Measurements from ENCODE around the gene PAX7. TPM values are rescaled to one million over a fixed set of nuclear protein-coding genes. Genes with fewer than 3 reads are reported as not detected.

Gene PAX7
- total RNA-seq, 2 experiments from 2014 or later: not detected

DNA sequence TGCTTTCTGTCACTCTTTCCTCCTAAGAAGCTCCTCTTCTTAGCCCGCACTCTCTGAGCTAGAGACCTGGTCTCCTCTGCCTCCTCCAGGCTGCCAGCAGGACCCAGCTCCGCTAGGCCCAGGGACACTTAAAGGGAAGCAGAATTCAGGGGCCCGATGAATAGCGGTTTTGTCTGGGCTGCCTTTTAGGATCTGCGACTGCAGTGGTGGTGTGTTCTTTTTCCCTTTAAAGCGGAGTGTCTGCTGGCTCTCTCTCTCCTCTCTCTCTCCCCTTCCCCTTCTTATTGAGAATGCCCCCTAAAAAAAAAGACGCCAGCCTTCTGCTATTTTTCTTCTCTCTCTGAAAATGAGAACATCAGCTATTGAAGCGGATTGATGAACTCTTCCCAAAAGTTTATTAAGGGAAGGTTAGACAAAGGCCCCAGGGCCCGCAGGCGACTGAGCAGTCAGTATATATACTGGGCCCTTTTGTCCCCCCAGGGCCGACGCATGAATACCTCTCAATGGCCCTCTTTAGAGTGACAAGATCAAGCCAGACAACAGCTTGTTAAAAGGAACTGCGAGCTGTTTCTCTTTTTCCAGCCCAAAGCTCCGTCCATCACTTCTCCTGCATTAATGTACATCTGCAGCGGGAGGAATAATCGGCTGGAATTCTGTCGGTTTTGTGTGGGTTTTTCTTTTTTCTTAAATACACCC, 27.0 kb downstream of the PAX7 start:
- Mint-ChIP-seq H3K9me3 (no peaks in the 10 kb centered on the region), H3K4me1 (peaks cover 32% of the 10 kb centered on the region), H3K27ac (no peak overlapping the region), H3K27me3 (peaks cover 12% of the 10 kb centered on the region), H3K36me3 (no peaks in the 10 kb centered on the region), H3K4me3 (no peak overlapping the region)
- DNase-seq: no peak

GRCh38 chr1:18658831-18659230, 28.2 kb downstream of the PAX7 start:
- Mint-ChIP-seq H3K4me1 (peaks cover 23% of the 10 kb centered on the region), H3K36me3 (no peaks in the 10 kb centered on the region), H3K9me3 (no peaks in the 10 kb centered on the region), H3K4me3 (no peak overlapping the region), H3K27me3 (peaks cover 6% of the 10 kb centered on the region), H3K27ac (no peak overlapping the region)
- DNase-seq: no peak

GRCh38 chr1:18661404-18662285, 31.0 kb downstream of the PAX7 start:
- Mint-ChIP-seq H3K27me3 (no peaks in the 10 kb centered on the region), H3K4me3 (no peak overlapping the region), H3K9me3 (no peaks in the 10 kb centered on the region), H3K36me3 (no peaks in the 10 kb centered on the region), H3K27ac (no peak overlapping the region), H3K4me1 (peaks cover 16% of the 10 kb centered on the region)
- DNase-seq: no peak

- Mint-ChIP-seq H3K36me3 (no peaks in the 10 kb centered on the region), H3K27me3 (no peaks in the 10 kb centered on the region), H3K27ac (no peak overlapping the region), H3K9me3 (no peaks in the 10 kb centered on the region), H3K4me1 (peaks cover 18% of the 10 kb centered on the region), H3K4me3 (no peak overlapping the region)
- no peak for DNase-seq
These were observed 31.6 kb downstream of the PAX7 start for GRCh38 chr1:18662286-18662639.

GRCh38 chr1:18666317-18666920, 35.8 kb downstream of the PAX7 start:
- Mint-ChIP-seq H3K4me3 (no peak overlapping the region), H3K9me3 (no peaks in the 10 kb centered on the region), H3K4me1 (peaks cover 11% of the 10 kb centered on the region), H3K36me3 (no peaks in the 10 kb centered on the region), H3K27ac (no peak overlapping the region), H3K27me3 (no peaks in the 10 kb centered on the region)
- no peak for DNase-seq

DNA sequence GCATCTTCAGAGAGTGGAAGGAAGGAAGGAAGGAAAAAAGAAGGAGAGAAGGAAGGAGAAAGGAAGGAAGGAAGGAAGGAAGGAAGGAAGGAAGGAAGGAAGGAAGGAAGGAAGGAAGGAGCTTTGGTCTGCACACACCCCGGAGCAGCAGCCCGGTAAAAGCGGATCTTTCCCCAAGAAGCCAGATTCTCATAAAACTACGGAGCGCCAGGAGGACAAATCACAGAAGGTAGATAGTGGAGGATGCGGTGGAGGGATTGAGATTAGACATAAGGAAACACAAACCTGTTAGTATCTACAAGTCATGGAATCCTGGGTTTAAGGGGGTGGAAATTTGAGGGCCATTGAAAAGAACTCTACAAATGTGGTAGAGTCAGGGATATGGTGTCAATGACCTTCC, 36.7 kb downstream of the PAX7 start:
- Mint-ChIP-seq H3K36me3 (no peaks in the 10 kb centered on the region), H3K27me3 (no peaks in the 10 kb centered on the region), H3K4me1 (peaks cover 7% of the 10 kb centered on the region), H3K4me3 (no peak overlapping the region), H3K27ac (no peak overlapping the region), H3K9me3 (no peaks in the 10 kb centered on the region)
- DNase-seq: no peak

DNA sequence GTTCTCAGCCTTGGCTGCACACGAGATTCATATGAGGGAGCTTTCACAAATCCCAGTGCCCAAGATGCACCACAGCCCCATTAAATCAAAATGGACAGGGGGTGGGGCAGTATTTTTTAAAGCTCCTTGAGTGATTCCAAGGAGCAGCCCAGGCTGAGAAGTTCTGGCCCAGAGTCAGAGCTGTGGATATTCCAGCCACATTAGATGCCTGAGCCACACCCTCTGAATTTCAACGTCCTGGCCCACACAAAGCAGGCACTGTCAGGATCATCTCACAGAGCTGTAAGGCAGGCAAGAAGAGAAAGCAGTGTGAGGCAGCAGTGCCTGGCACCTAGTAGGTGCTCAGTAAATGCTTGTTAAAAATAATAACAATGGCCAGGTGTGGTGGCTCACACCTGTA, 37.4 kb downstream of the PAX7 start:
- DNase-seq: no peak
- Mint-ChIP-seq H3K4me3 (no peak overlapping the region), H3K4me1 (peaks cover 7% of the 10 kb centered on the region)

GRCh38 chr1:18668750-18669404, 38.2 kb downstream of the PAX7 start:
- no peaks in the 10 kb centered on the region for H3K36me3 Mint-ChIP-seq
- H3K27ac Mint-ChIP-seq: no peak overlapping the region
- DNase-seq: no peak
- H3K4me1 Mint-ChIP-seq: peaks cover 7% of the 10 kb centered on the region
- H3K27me3 Mint-ChIP-seq: no peaks in the 10 kb centered on the region
- no peaks in the 10 kb centered on the region for H3K9me3 Mint-ChIP-seq
- no peak overlapping the region for H3K4me3 Mint-ChIP-seq

More for the DNA sequence above, 37.4 kb downstream of the PAX7 start:
- H3K27me3 Mint-ChIP-seq: no peaks in the 10 kb centered on the region
- no peaks in the 10 kb centered on the region for H3K36me3 Mint-ChIP-seq
- no peaks in the 10 kb centered on the region for H3K9me3 Mint-ChIP-seq
- no peak overlapping the region for H3K27ac Mint-ChIP-seq

DNA sequence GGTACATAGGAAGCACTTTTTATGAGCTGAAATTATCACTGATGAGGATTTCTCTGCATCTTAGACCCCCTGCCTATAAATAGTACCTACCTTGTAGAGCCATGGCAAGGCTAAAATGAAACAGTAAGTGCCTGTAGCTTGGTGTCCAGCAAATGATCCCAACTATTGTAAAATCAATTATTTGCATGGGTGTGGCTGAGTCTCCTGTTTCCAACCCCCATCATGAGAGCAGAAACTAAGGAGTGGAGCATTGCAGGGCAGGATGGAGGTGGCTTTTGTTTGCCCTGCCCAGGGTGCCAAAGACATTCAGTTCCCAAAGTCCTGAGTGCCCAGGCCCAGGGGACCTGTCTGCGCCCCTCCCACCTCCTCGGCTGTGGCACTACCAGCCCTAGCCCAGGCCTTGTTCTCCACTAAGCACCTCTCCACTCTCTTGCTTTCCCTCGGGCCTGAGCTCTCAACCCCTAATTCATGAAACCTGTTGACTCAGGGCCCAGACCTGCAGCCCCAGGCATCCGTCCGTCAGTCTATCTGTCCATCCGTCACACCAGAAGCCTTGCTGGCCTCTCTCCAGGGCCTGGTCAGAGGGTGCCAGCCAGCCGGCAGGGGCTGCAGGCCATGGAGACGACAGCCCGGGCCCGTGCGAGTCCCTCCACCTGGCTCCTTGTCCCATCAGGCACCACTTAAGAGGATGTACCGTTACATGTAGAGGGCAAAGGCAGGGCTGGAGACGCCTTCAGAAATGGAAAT, 39.6 kb downstream of the PAX7 start:
- no peaks in the 10 kb centered on the region for H3K9me3 Mint-ChIP-seq
- no peak overlapping the region for H3K27ac Mint-ChIP-seq
- peaks cover 7% of the 10 kb centered on the region for H3K27me3 Mint-ChIP-seq
- H3K4me1 Mint-ChIP-seq: peaks cover 7% of the 10 kb centered on the region
- no peaks in the 10 kb centered on the region for H3K36me3 Mint-ChIP-seq
- DNase-seq: no peak
- H3K4me3 Mint-ChIP-seq: no peak overlapping the region

GRCh38 chr1:18670868-18671225, 40.2 kb downstream of the PAX7 start:
- no peak overlapping the region for H3K27ac Mint-ChIP-seq
- H3K4me3 Mint-ChIP-seq: no peak overlapping the region

GRCh38 chr1:18673976-18674375, 43.3 kb downstream of the PAX7 start:
- no peaks in the 10 kb centered on the region for H3K9me3 Mint-ChIP-seq
- peaks cover 5% of the 10 kb centered on the region for H3K4me1 Mint-ChIP-seq
- H3K36me3 Mint-ChIP-seq: no peaks in the 10 kb centered on the region
- H3K4me3 Mint-ChIP-seq: no peak overlapping the region
- peaks cover 19% of the 10 kb centered on the region for H3K27me3 Mint-ChIP-seq
- H3K27ac Mint-ChIP-seq: no peak overlapping the region
- DNase-seq: no peak

More at GRCh38 chr1:18670868-18671225, 40.2 kb downstream of the PAX7 start:
- H3K36me3 Mint-ChIP-seq: no peaks in the 10 kb centered on the region
- peaks cover 12% of the 10 kb centered on the region for H3K27me3 Mint-ChIP-seq
- DNase-seq: no peak
- H3K4me1 Mint-ChIP-seq: peaks cover 9% of the 10 kb centered on the region
- H3K9me3 Mint-ChIP-seq: no peaks in the 10 kb centered on the region

DNA sequence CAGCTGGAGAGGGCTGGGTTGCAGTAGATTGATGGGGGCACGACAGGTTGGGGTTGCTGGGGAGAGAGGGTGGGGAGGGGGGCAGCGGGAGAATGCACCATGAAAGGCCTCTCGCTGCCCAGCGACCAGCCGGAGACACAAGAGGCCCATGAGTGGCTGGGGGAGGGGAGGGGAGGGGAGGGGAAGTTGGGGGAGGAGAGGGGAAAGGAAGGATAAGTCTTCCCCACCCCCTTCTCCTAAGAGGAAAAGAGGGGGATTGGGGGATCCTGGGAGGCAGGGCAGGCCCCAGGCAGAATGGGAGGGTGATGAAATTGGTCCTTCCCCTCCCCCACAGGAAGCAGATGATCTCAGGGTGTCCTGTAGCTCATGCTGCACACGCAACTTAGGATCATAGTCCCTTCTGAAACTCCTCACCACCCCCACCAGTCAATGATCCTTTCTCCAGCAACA, 45.7 kb downstream of the PAX7 start:
- no peak overlapping the region for H3K4me3 Mint-ChIP-seq
- H3K36me3 Mint-ChIP-seq: no peaks in the 10 kb centered on the region
- no peaks in the 10 kb centered on the region for H3K9me3 Mint-ChIP-seq
- H3K4me1 Mint-ChIP-seq: peaks cover 5% of the 10 kb centered on the region
- peaks cover 30% of the 10 kb centered on the region for H3K27me3 Mint-ChIP-seq
- H3K27ac Mint-ChIP-seq: no peak overlapping the region
- DNase-seq: no peak

DNA sequence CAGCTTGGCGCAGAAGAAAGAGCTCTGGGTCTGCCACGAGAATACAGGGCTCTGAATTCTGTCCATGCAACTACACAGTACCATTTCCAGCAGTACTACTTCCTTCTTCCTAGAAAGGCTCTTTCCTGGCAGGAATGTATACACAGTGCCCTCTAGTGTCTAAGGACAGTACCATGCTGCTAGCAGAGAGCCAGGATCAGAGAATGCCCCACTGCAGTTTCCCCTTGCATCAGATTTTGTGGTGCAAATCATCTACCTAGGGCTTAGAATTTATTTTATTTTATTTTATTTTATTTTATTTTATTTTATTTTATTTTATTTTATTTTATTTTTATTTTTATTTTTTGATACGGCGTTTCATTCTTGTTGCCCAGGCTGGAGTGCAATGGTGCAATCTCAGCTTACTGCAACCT, 50.8 kb downstream of the PAX7 start:
- DNase-seq: no peak
- Mint-ChIP-seq H3K4me3 (no peak overlapping the region), H3K27me3 (peaks cover 25% of the 10 kb centered on the region), H3K27ac (no peak overlapping the region), H3K9me3 (no peaks in the 10 kb centered on the region), H3K4me1 (peaks cover 2% of the 10 kb centered on the region), H3K36me3 (no peaks in the 10 kb centered on the region)

- no peak for DNase-seq
- H3K27ac Mint-ChIP-seq: no peak overlapping the region
- no peaks in the 10 kb centered on the region for H3K36me3 Mint-ChIP-seq
- peaks cover 22% of the 10 kb centered on the region for H3K27me3 Mint-ChIP-seq
- H3K4me1 Mint-ChIP-seq: peaks cover 2% of the 10 kb centered on the region
- no peaks in the 10 kb centered on the region for H3K9me3 Mint-ChIP-seq
- H3K4me3 Mint-ChIP-seq: no peak overlapping the region
These were observed 51.7 kb downstream of the PAX7 start for GRCh38 chr1:18682375-18682774.

Data from activated naive CD8-positive, alpha-beta T cell treated with anti-CD3 and anti-CD28 coated beads for 36 hours (primary cell).